HL-60 (cell line): ENCODE results near the gene C9orf50.

Experiments used
- DNase-seq, 2 experiments: peaks; one replicate each; pipeline ENCODE4 v3.0.0-alpha.2; 2010 to 2020; ENCODE audit warnings: low read depth in 1 of 2, low spot score in 1 of 2
- H3K27ac ChIP-seq: fragments of 250-450 bp; sonication (Bioruptor Pico); replicated peaks from 2 replicates; pipeline ENCODE4 v1.5.1; 2020; ENCODE audit warnings: mild to moderate bottlenecking, moderate library complexity
- H3K27me3 ChIP-seq: fragments of 250-450 bp; sonication (Bioruptor Pico); 2 replicates; pipeline ENCODE4 v1.5.1; 2021; ENCODE audit warnings: mild to moderate bottlenecking, moderate library complexity; ENCODE audit not compliant: insufficient read depth, poor library complexity, severe bottlenecking
- H3K4me3 ChIP-seq: replicated peaks from 2 replicates; pipeline ENCODE4 v1.5.1; 2011; ENCODE audit warnings: mild to moderate bottlenecking, control low read depth, low read length; ENCODE audit not compliant: insufficient read depth
- CTCF ChIP-seq: IDR thresholded peaks from one replicate; pipeline ENCODE4 v1.5.1; 2011; ENCODE audit warnings: low read length, control low read depth, inconsistent platforms; ENCODE audit not compliant: insufficient read depth
- GABPA ChIP-seq: IDR thresholded peaks from 2 replicates; pipeline ENCODE4 v1.6.1; 2012; ENCODE audit warnings: low read depth
- POLR2AphosphoS5 ChIP-seq: IDR thresholded peaks from 2 replicates; pipeline ENCODE4 v1.6.1; 2012; ENCODE audit warnings: low read depth
- REST ChIP-seq: IDR thresholded peaks from 2 replicates; pipeline ENCODE4 v1.6.1; 2012; ENCODE audit warnings: low read depth; ENCODE audit not compliant: insufficient replicate concordance
- SPI1 ChIP-seq: IDR thresholded peaks from 2 replicates; pipeline ENCODE4 v1.6.1; 2012; ENCODE audit warnings: low read depth, mild to moderate bottlenecking, borderline replicate concordance
- long read RNA-seq: library from polyadenylated mRNA; unstranded; transcript quantifications from one replicate; pipeline ENCODE4 v2.0.0, GENCODE V29; 2020

Gene C9orf50
- long read RNA-seq, result 0 reads

- no peak for DNase-seq
- H3K27ac ChIP-seq, result no peak within 1 kb of the TSS
- peaks cover 9% of the 10 kb centered on the region for H3K27me3 ChIP-seq
- TF ChIP-seq SPI1, result no peak
- TF ChIP-seq CTCF, result no peak
- no peak for TF ChIP-seq POLR2AphosphoS5
- TF ChIP-seq GABPA, result no peak
- TF ChIP-seq REST, result no peak
- H3K4me3 ChIP-seq, result peak within 1 kb of the TSS; percentile 32
Observed at GRCh38 chr9:129620669-129621295, at the start of gene C9orf50. Gene C9orf50 (minus strand): TSS chr9:129621101. CDS start chr9:129620574, 527 bp downstream.

GRCh38 chr9:129669946-129670345 lies 49.0 kb upstream of the C9orf50 start:
- peaks cover 38% of the 10 kb centered on the region for H3K27me3 ChIP-seq
- TF ChIP-seq SPI1 (no peak), CTCF (no peak)
- no peak overlapping the region for H3K4me3 ChIP-seq
- H3K27ac ChIP-seq, result no peak overlapping the region
- DNase-seq, result no peak

- Histone ChIP-seq H3K4me3 (no peak overlapping the region), H3K27me3 (peaks cover 43% of the 10 kb centered on the region), H3K27ac (no peak overlapping the region)
- TF ChIP-seq POLR2AphosphoS5 (no peak), GABPA (no peak), REST (no peak), CTCF (no peak), SPI1 (no peak)
- no peak for DNase-seq
Observed at GRCh38 chr9:129669141-129669718, 48.3 kb upstream of the C9orf50 start.
